ENCODE data around the gene C10orf53.

- no peak for TF ChIP-seq CTCF (IDR thresholded peaks at IDR 0.05)
- no peak for TF ChIP-seq GATA3 (IDR thresholded peaks at IDR 0.05; ENCODE audit: borderline replicate concordance)
- TF ChIP-seq, protein P1, sequence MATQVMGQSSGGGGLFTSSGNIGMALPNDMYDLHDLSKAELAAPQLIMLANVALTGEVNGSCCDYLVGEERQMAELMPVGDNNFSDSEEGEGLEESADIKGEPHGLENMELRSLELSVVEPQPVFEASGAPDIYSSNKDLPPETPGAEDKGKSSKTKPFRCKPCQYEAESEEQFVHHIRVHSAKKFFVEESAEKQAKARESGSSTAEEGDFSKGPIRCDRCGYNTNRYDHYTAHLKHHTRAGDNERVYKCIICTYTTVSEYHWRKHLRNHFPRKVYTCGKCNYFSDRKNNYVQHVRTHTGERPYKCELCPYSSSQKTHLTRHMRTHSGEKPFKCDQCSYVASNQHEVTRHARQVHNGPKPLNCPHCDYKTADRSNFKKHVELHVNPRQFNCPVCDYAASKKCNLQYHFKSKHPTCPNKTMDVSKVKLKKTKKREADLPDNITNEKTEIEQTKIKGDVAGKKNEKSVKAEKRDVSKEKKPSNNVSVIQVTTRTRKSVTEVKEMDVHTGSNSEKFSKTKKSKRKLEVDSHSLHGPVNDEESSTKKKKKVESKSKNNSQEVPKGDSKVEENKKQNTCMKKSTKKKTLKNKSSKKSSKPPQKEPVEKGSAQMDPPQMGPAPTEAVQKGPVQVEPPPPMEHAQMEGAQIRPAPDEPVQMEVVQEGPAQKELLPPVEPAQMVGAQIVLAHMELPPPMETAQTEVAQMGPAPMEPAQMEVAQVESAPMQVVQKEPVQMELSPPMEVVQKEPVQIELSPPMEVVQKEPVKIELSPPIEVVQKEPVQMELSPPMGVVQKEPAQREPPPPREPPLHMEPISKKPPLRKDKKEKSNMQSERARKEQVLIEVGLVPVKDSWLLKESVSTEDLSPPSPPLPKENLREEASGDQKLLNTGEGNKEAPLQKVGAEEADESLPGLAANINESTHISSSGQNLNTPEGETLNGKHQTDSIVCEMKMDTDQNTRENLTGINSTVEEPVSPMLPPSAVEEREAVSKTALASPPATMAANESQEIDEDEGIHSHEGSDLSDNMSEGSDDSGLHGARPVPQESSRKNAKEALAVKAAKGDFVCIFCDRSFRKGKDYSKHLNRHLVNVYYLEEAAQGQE (IDR thresholded peaks at IDR 0.05) = no peak
- TF ChIP-seq E2F6 (IDR thresholded peaks at IDR 0.05; ENCODE audit: borderline replicate concordance, low read depth) = no peak
- TF ChIP-seq, protein P2, sequence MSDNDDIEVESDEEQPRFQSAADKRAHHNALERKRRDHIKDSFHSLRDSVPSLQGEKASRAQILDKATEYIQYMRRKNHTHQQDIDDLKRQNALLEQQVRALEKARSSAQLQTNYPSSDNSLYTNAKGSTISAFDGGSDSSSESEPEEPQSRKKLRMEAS (IDR thresholded peaks at IDR 0.05) = no peak
- TF ChIP-seq POLR2A (IDR thresholded peaks at IDR 0.05; ENCODE audit: low read length) = no peak
- TF ChIP-seq ZFP36 (IDR thresholded peaks at IDR 0.05; ENCODE audit: borderline replicate concordance, partially characterized antibody) = no peak
- TF ChIP-seq NR3C1 (IDR thresholded peaks at IDR 0.05) = no peak
- TF ChIP-seq, protein P3, sequence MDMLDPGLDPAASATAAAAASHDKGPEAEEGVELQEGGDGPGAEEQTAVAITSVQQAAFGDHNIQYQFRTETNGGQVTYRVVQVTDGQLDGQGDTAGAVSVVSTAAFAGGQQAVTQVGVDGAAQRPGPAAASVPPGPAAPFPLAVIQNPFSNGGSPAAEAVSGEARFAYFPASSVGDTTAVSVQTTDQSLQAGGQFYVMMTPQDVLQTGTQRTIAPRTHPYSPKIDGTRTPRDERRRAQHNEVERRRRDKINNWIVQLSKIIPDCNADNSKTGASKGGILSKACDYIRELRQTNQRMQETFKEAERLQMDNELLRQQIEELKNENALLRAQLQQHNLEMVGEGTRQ (IDR thresholded peaks at IDR 0.05) = no peak
- TF ChIP-seq JUNB (IDR thresholded peaks at IDR 0.05) = no peak
Observed at GRCh38 chr10:49667991-49668390, 11.5 kb upstream of the C10orf53 start.

All from A549 (cell line).